Renal cortex interstitium (tissue), 11 donors: ENCODE results near the gene TSSC4. TPM values are rescaled to one million over a fixed set of nuclear protein-coding genes. Genes with fewer than 3 reads are reported as not detected.

Experiments used
- DNase-seq, 11 donors: peaks; one replicate each; pipeline ENCODE4 v3.0.0-alpha.2; 2013; ENCODE audit warnings: low read depth in 9 of 11, low spot score in 4 of 11; ENCODE audit errors: extremely low read depth in 1 of 11
- polyA plus RNA-seq, 3 donors: library from polyadenylated mRNA; unstranded; fragments of 120-200 nt; gene quantifications; one replicate each; pipeline ENCODE4 v1.2.1, GENCODE V29; 2013; ENCODE audit not compliant: insufficient read length in 3 of 3

TSSC4 gene
- polyA plus RNA-seq, 3 donors, result 30.8 to 45.5 (median 44.8) TPM

- no peak for DNase-seq
Measured at GRCh38 chr11:2380807-2381350, 19.7 kb upstream of the TSSC4 start.

GRCh38 chr11:2381494-2382128 lies 18.9 kb upstream of the TSSC4 start:
- no peak for DNase-seq

- DNase-seq, result no peak
Measured at GRCh38 chr11:2382129-2382517, 18.4 kb upstream of the TSSC4 start.

- no peak for DNase-seq
Measured at GRCh38 chr11:2382936-2383851, 17.4 kb upstream of the TSSC4 start.

- no peak for DNase-seq
Measured at GRCh38 chr11:2383852-2384804, 16.4 kb upstream of the TSSC4 start.

GRCh38 chr11:2385156-2386151 lies 15.1 kb upstream of the TSSC4 start:
- DNase-seq, result no peak

GRCh38 chr11:2386591-2386990 lies 14.0 kb upstream of the TSSC4 start:
- no peak for DNase-seq

- no peak for DNase-seq
Measured at GRCh38 chr11:2387266-2387987, 13.1 kb upstream of the TSSC4 start.

GRCh38 chr11:2388431-2389376 lies 11.8 kb upstream of the TSSC4 start:
- no peak for DNase-seq

GRCh38 chr11:2389377-2390026 lies 11.0 kb upstream of the TSSC4 start:
- no peak for DNase-seq

GRCh38 chr11:2390091-2390724 lies 10.3 kb upstream of the TSSC4 start:
- DNase-seq, result no peak

- DNase-seq, result no peak
Measured at GRCh38 chr11:2390725-2391151, 9.8 kb upstream of the TSSC4 start.

- DNase-seq, result no peak
Measured at GRCh38 chr11:2391181-2391975, 9.2 kb upstream of the TSSC4 start.

GRCh38 chr11:2392241-2392959 lies 8.2 kb upstream of the TSSC4 start:
- DNase-seq, result no peak
